ACHN (cell line): Measurements from ENCODE around the gene NXN.
"Not testable (repeated sequence)": the region's sequence is repeated elsewhere in the genome, so short reads cannot be mapped to it uniquely, and the experiment has no call there.

ENCODE experiments used
- DNase-seq: peaks from one replicate; pipeline ENCODE4 v3.0.0-alpha.2; 2015
- in situ Hi-C: cut with HindIII; loops from 2 replicates; pipeline ENCODE4 v1.10.0; 2017; ENCODE audit warnings: low sequenced_read_pairs, low pct_ligation_motif_present, low pct_unique_long_range_greater_than_20kb

NXN gene

GRCh38 chr17:880443-881269 is 98.9 kb downstream of the NXN start:
- in situ Hi-C loops = no loop called here

GRCh38 chr17:879546-880442 is 99.8 kb downstream of the NXN start:
- in situ Hi-C loops = no loop called here
- DNase-seq = peak; percentile 95

More at GRCh38 chr17:880443-881269, 98.9 kb downstream of the NXN start:
- DNase-seq = no peak

- DNase-seq = no peak
- in situ Hi-C loops = no loop called here
Measured at GRCh38 chr17:877630-878029, 101.9 kb downstream of the NXN start.

GRCh38 chr17:876272-876671 is 103.3 kb downstream of the NXN start:
- in situ Hi-C loops = no loop called here
- no peak for DNase-seq

GRCh38 chr17:874590-874989 is 105.0 kb downstream of the NXN start:
- in situ Hi-C loops, DNase-seq: not testable (repeated sequence)

GRCh38 chr17:872855-873254 is 106.7 kb downstream of the NXN start:
- in situ Hi-C loops = no loop called here

GRCh38 chr17:871751-872519 is 107.6 kb downstream of the NXN start:
- DNase-seq = no peak
- in situ Hi-C loops = no loop called here

More at GRCh38 chr17:872855-873254, 106.7 kb downstream of the NXN start:
- no peak for DNase-seq

- peak; percentile 86 for DNase-seq
- in situ Hi-C loops = no loop called here
Measured at GRCh38 chr17:869567-870525, 109.7 kb downstream of the NXN start.

GRCh38 chr17:869086-869485 is 110.5 kb downstream of the NXN start:
- in situ Hi-C loops = no loop called here
- DNase-seq = peak; percentile 44

- in situ Hi-C loops = no loop called here
- no peak for DNase-seq
Measured at GRCh38 chr17:867896-868489, 111.6 kb downstream of the NXN start.

- DNase-seq, in situ Hi-C loops: not testable (repeated sequence)
Measured at GRCh38 chr17:867238-867637, 112.3 kb downstream of the NXN start.

GRCh38 chr17:866568-867103 is 112.9 kb downstream of the NXN start:
- DNase-seq = no peak
- in situ Hi-C loops = no loop called here

GRCh38 chr17:864315-864714 is 115.3 kb downstream of the NXN start:
- no peak for DNase-seq
- in situ Hi-C loops = no loop called here

GRCh38 chr17:863880-864279 is 115.7 kb downstream of the NXN start:
- in situ Hi-C loops = no loop called here
- DNase-seq = no peak

GRCh38 chr17:862582-862981 is 117.0 kb downstream of the NXN start:
- DNase-seq = no peak
- in situ Hi-C loops = no loop called here

- in situ Hi-C loops = no loop called here
- DNase-seq = no peak
Measured at GRCh38 chr17:861364-861763, 118.2 kb downstream of the NXN start.

GRCh38 chr17:860805-861204 is 118.8 kb downstream of the NXN start:
- no peak for DNase-seq
- in situ Hi-C loops = no loop called here
